Activated naive CD8-positive, alpha-beta T cell treated with anti-CD3 and anti-CD28 coated beads, Interleukin-2, amount 10 ng/mL, durations not matched to agents 7 days and 5 days (primary cell): ENCODE measurements around the gene BBS12. TPM values are rescaled to one million over a fixed set of nuclear protein-coding genes. Genes with fewer than 3 reads are reported as not detected.

Experiments used
- ATAC-seq: fragments of 150-1000 bp; cut with Tn5 transposase; one replicate; pipeline ENCODE4 v1.10.0; 2021; ENCODE audit warnings: low read depth, moderate library complexity
- POLR2A ChIA-PET: fragments of 350-600 bp; sonication (Branson Sonifier 250); formaldehyde crosslinking; loops from one replicate; lab custom pipeline; 2021; ENCODE audit warnings: antibody characterized with exemption; lab: Charles Lee
- DNase-seq: peaks from one replicate; pipeline ENCODE4 v3.0.0; 2021
- H3K27ac Mint-ChIP-seq: one replicate; pipeline ENCODE4 v1.8.0; 2022; ENCODE audit warnings: mild to moderate bottlenecking, mixed read lengths
- H3K27me3 Mint-ChIP-seq: one replicate; pipeline ENCODE4 v1.8.0; 2022; ENCODE audit warnings: mild to moderate bottlenecking, moderate library complexity, mixed read lengths
- H3K36me3 Mint-ChIP-seq: one replicate; pipeline ENCODE4 v1.8.0; 2021; ENCODE audit warnings: mild to moderate bottlenecking, mixed read lengths
- H3K4me1 Mint-ChIP-seq: one replicate; pipeline ENCODE4 v1.8.0; 2021; ENCODE audit warnings: mixed read lengths
- H3K4me3 Mint-ChIP-seq: one replicate; pipeline ENCODE4 v1.8.0; 2022; ENCODE audit warnings: mild to moderate bottlenecking, moderate library complexity, mixed read lengths
- H3K9me3 Mint-ChIP-seq: one replicate; pipeline ENCODE4 v1.8.0; 2021; ENCODE audit warnings: mixed read lengths
- total RNA-seq, 2 experiments: library from RNA; stranded (reverse); gene quantifications; one replicate each; pipeline ENCODE4 v1.2.3, GENCODE V29; 2021

BBS12 gene
- total RNA-seq, 2 experiments from 2014 or later = 1.7 to 2.7 TPM

DNA sequence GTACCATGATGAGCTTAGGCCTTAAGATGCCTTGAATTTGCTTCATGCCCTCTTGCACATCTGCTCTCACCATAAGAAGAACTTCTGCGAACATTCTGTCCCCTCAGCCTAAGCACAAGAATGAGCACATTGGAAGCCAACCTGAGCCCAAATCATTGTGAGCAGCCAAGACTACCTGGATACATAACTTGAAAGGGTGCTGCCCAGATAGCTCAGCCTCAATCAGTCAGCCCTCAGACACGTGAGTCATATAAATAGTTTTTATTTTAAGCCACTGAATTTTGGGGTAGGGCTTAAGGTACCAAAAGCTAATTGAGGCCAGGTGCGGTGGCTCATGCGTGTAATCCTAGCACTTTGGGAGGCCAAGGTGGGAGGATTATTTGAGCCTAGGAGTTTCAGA lies 27.5 kb upstream of the BBS12 start:
- Mint-ChIP-seq H3K9me3 (no peaks in the 10 kb centered on the region), H3K27me3 (peaks cover 4% of the 10 kb centered on the region), H3K36me3 (peaks cover 3% of the 10 kb centered on the region), H3K4me3 (no peak overlapping the region), H3K27ac (no peak overlapping the region), H3K4me1 (no peaks in the 10 kb centered on the region)
- no peak for ATAC-seq
- POLR2A ChIA-PET = no interaction called here
- DNase-seq = no peak

DNA sequence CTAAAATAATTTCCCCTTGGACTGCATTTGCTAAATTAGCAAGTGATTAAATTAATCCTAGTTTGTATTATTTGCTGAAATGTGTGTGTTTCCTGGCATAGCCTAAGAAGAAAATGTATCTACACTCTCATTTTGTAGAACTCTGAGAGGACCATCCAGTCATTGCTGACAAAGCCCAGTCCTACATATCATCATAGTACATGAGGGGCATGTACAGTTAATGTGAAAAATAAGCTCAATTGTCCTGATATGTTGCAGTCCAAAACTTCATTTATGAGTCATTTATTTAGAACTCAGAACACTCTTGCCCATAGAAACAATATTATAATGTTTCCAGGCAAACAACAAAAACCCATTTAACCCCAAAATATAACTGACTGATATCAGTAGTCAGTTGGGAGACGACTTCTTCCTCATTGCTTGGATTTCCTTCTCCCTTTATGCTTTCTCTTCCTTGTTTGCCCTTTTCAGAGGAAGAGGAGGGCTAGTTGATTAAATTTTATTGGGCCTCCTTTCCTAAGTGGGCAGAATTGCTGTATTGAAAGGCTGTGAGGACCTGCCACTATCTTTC lies 26.9 kb upstream of the BBS12 start:
- ATAC-seq (no peak), DNase-seq (no peak)
- H3K9me3 Mint-ChIP-seq = no peaks in the 10 kb centered on the region
- no peak overlapping the region for H3K4me3 Mint-ChIP-seq
- no peak overlapping the region for H3K27ac Mint-ChIP-seq
- peaks cover 3% of the 10 kb centered on the region for H3K36me3 Mint-ChIP-seq
- POLR2A ChIA-PET = no interaction called here
- peaks cover 4% of the 10 kb centered on the region for H3K27me3 Mint-ChIP-seq
- H3K4me1 Mint-ChIP-seq = no peaks in the 10 kb centered on the region

DNA sequence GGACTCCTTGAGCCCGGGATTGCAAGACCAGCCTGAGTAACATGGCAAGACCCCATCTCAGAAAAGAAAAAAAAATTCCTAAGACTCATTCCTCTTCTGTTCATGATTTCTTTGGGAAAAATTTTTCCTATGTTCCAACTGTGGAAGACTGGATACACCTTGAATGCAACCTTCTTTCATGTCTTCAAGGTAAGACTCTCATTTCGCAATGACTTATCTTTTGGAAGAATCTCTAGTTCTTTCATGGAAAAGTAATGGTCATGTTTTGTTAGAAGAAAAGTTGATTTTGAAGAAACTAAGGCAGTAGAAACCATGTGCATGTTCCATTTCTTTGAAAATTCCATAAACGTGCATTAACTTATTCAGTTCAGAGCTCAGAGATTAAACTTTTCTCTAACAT lies 26.0 kb upstream of the BBS12 start:
- Mint-ChIP-seq H3K4me1 (peaks cover 2% of the 10 kb centered on the region), H3K27ac (no peak overlapping the region)
- POLR2A ChIA-PET = no interaction called here

DNA sequence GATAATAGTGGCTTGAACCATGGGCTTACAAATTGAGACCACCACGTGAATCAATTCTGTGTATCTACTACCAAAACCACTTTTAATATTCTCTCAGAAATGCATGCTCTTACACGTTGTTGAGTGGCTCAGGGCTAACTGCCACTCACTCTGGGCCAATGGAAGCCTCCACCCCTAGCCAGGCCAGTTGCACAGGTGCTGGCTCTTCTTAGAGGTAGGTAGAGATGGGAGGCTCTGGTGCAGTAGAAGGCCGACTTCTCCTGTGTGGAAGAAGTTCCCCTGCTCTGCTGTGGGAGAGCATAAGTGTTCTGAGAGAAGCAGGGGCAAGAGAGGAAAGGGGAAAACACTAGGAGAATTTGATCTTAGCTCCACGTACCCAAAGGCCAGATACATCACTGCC lies 25.0 kb upstream of the BBS12 start:
- ATAC-seq (no peak), DNase-seq (no peak)
- POLR2A ChIA-PET = no interaction called here
- H3K27me3 Mint-ChIP-seq = peaks cover 4% of the 10 kb centered on the region
- peaks cover 3% of the 10 kb centered on the region for H3K36me3 Mint-ChIP-seq
- peaks cover 2% of the 10 kb centered on the region for H3K4me1 Mint-ChIP-seq
- H3K9me3 Mint-ChIP-seq = no peaks in the 10 kb centered on the region
- H3K27ac Mint-ChIP-seq = no peak overlapping the region
- H3K4me3 Mint-ChIP-seq = no peak overlapping the region

More for the DNA sequence above, 26.0 kb upstream of the BBS12 start:
- peaks cover 4% of the 10 kb centered on the region for H3K27me3 Mint-ChIP-seq
- no peak for DNase-seq
- no peak for ATAC-seq
- H3K9me3 Mint-ChIP-seq = no peaks in the 10 kb centered on the region
- peaks cover 3% of the 10 kb centered on the region for H3K36me3 Mint-ChIP-seq
- H3K4me3 Mint-ChIP-seq = no peak overlapping the region

DNA sequence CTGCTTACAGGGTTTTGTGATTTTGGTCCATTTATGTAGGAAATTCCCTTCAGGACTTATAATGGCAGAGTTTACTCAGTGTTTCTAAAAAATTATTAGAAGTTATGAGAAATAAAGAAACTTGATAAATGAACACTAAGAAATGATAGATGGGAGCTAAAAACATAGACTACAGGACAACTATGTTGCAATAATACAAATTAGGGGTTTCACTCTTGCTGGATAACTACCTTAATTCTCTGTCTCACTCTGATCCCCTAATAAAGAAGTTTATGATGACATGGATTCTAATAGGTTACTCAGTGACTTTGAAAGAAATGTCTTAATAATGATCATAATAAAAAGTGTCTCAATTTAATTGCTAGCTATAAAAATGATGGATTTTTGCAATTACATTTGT lies 23.3 kb upstream of the BBS12 start:
- peaks cover 3% of the 10 kb centered on the region for H3K36me3 Mint-ChIP-seq
- H3K4me3 Mint-ChIP-seq = no peak overlapping the region
- no peak overlapping the region for H3K27ac Mint-ChIP-seq
- H3K9me3 Mint-ChIP-seq = no peaks in the 10 kb centered on the region
- DNase-seq (no peak), ATAC-seq (no peak)
- POLR2A ChIA-PET = no interaction called here
- H3K27me3 Mint-ChIP-seq = peaks cover 4% of the 10 kb centered on the region
- H3K4me1 Mint-ChIP-seq = peaks cover 3% of the 10 kb centered on the region

DNA sequence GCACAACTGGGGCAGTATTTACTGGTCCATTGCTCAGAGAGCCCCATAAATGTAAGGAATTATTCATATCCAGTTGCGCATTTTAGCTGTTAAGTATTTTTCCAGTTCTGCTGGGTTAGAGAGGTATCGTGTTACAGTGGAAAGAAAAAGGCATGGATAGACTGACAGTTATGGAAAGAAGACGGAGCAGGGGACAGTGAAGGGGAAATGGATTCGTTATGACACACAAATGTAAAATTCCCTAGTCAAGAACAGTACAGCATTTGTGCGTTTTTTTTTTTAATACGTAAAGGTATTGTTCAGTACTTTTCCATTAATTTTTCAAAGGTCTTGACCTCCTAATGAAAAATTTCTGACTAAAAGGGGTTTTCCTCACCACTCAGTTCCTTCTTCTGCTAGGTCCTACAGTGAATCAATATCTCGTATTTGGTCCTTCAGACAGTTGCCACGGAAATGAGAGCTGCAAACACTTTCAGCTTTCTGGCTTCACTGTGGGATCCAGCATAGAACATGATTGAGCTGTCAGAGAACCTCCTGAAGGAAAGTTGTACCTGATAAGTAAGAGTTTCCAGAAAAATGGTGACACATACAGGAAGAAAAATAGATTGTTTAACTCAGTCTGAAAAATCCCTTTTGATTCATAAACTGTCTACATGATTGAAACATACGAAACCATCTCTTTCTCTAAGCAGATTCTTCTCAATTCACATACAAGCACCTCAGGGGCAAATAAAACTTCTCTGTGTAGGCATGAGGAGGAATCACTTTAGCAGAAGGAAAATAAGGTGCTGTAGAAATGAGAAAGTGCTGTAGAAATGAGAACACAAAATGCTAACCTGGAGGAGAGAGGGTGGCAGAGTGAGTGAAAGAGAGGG lies 21.8 kb upstream of the BBS12 start:
- no peaks in the 10 kb centered on the region for H3K36me3 Mint-ChIP-seq
- no peak overlapping the region for H3K4me3 Mint-ChIP-seq
- H3K4me1 Mint-ChIP-seq = peaks cover 9% of the 10 kb centered on the region
- H3K27me3 Mint-ChIP-seq = peaks cover 4% of the 10 kb centered on the region
- DNase-seq (no peak), ATAC-seq (no peak)
- H3K27ac Mint-ChIP-seq = no peak overlapping the region
- POLR2A ChIA-PET = interaction anchor here (0.7 kb wide), 1 partner anchor 12 kb away, joined by 3 read pairs; no protein-coding TSS in a partner anchor
- no peaks in the 10 kb centered on the region for H3K9me3 Mint-ChIP-seq

DNA sequence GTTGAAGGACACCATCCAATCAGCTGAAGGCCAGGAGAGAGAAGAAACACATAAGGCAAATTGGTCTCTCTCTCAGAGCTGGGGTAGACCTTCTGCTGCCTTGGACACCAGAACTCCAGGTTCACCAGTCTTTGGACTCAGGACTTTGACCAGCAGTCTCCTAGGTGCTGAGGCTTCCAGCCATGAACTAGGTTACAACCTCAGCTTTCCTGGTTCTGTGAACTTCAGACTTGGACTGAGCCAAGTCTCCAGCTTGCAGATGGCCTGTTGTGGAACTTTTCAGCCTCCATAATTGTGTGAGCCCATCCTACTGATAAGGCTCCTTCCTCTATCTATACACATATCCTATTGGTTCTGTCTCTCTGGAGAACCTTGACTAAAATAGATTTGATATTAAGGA lies 20.6 kb upstream of the BBS12 start:
- Mint-ChIP-seq H3K27ac (no peak overlapping the region), H3K4me3 (no peak overlapping the region), H3K27me3 (no peaks in the 10 kb centered on the region), H3K9me3 (no peaks in the 10 kb centered on the region), H3K4me1 (peaks cover 10% of the 10 kb centered on the region), H3K36me3 (no peaks in the 10 kb centered on the region)
- POLR2A ChIA-PET = no interaction called here
- no peak for ATAC-seq
- DNase-seq = no peak

DNA sequence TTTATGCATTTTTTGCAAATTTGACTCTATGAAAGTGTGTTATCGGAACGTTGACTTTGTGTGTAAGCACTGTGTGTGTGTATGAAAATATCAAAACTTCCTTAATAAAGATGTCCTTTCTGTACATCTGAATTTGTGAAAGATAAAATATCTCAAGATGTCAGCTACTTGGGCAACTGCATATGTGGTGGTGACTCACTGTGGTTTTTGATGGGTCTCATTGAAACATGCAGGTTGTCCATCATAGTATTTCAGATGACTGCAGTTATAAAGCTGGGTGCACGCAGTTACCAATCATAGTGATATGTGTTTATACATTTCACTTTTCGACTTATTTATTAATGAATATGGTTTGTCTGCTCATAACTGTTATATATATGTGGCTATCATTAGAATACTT lies 19.7 kb upstream of the BBS12 start:
- Mint-ChIP-seq H3K27me3 (peaks cover 2% of the 10 kb centered on the region), H3K36me3 (no peaks in the 10 kb centered on the region), H3K4me3 (no peak overlapping the region), H3K27ac (no peak overlapping the region), H3K4me1 (peaks cover 10% of the 10 kb centered on the region), H3K9me3 (no peaks in the 10 kb centered on the region)
- no peak for DNase-seq
- no peak for ATAC-seq
- POLR2A ChIA-PET = no interaction called here

DNA sequence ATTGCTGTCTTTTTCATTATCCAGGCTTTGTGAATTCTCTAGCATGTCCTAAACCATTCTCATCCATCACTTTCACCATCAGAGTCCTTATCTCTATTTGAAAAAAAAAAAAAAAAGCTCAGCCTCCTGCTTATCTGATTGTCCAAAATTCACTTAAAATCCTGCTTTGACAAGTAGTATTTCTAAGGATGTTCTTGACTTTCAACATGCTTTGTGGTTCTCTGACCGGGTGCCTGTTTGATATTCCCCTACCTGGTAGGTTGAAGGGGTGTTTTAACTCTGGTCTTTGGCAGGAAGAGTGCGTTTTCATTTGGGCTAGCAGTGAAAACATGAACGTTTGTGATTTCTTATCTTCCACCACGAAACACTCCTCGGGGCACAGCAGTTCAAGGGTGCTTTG lies 17.3 kb upstream of the BBS12 start:
- no peak for DNase-seq
- no peaks in the 10 kb centered on the region for H3K9me3 Mint-ChIP-seq

DNA sequence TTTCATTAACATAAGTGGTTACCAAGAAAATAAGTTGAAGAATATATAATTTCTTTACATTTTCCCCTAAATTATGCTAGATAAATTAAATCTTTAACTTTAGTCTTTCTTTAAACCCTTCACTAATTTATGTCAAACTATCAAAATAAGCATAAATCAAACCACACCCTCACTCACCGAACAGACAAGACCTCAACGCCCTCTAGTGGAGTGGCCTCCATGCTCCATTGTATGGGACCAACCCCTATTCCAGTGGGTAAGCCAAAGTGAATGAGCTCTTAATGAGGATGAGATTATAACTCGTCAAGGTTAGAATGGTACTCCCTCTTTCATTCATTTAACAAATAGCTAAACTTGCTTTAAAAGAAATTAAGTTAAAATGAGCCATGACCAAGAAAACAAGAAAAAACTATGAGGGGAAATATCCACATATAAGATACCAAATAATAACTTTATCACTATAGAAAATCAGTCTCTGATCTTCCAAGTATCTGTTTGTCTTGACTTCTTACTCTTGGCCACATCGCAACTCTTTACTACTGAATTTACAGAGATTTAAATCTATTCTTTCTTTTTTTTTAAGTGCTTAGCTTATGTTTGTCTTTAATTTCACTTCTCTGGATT lies 15.6 kb upstream of the BBS12 start:
- POLR2A ChIA-PET = no interaction called here
- no peaks in the 10 kb centered on the region for H3K36me3 Mint-ChIP-seq

More for the DNA sequence above, 17.3 kb upstream of the BBS12 start:
- no peak overlapping the region for H3K27ac Mint-ChIP-seq
- H3K4me1 Mint-ChIP-seq = peaks cover 10% of the 10 kb centered on the region
- peaks cover 9% of the 10 kb centered on the region for H3K27me3 Mint-ChIP-seq
- ATAC-seq = no peak
- H3K36me3 Mint-ChIP-seq = no peaks in the 10 kb centered on the region
- POLR2A ChIA-PET = no interaction called here
- H3K4me3 Mint-ChIP-seq = no peak overlapping the region

DNA sequence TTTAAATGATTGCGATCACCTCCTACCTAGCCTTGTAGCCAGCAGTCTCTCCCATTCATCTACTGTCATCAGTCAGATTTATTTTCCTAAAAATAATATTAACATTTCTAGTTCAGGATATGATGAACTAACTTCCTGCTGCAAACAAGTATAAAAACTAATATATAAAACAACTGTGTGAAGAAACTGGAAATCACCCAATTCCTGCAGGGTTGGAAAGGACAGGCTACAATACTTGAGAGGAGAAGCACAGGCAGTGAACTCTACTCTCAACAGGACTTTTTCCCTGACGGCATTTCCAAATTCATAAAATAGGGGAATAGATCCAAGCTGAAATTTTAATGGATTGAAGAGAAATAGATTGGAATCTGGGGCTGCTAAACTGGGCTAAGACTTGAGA lies 14.2 kb upstream of the BBS12 start:
- Mint-ChIP-seq H3K36me3 (no peaks in the 10 kb centered on the region), H3K4me1 (peaks cover 7% of the 10 kb centered on the region), H3K9me3 (no peaks in the 10 kb centered on the region)

More for the DNA sequence above, 15.6 kb upstream of the BBS12 start:
- Mint-ChIP-seq H3K27me3 (peaks cover 17% of the 10 kb centered on the region), H3K27ac (no peak overlapping the region), H3K4me3 (no peak overlapping the region), H3K9me3 (no peaks in the 10 kb centered on the region), H3K4me1 (peaks cover 8% of the 10 kb centered on the region)
- DNase-seq (peak; percentile 55), ATAC-seq (peak; percentile 80)

DNA sequence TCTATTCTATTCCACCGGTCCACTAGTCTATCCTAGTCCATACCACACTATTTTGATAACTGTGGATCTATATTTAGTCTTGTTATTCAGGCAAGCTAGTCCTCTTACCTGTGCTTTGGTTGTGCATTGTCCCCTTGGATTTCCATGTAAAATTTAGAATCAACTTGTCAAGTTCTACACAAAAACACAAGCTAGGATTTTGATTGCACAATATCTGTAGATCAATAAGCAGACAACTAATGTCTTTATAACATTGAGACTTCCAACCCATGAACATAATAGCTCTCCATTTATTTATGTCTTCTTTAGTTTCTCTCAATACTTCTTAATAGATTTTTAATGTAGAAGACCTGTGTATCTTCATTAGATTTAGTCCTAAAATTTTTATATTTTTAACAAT lies 10.2 kb upstream of the BBS12 start:
- Mint-ChIP-seq H3K4me1 (no peaks in the 10 kb centered on the region), H3K4me3 (no peak overlapping the region), H3K9me3 (no peaks in the 10 kb centered on the region), H3K27me3 (peaks cover 35% of the 10 kb centered on the region), H3K36me3 (no peaks in the 10 kb centered on the region), H3K27ac (no peak overlapping the region)
- POLR2A ChIA-PET = interaction anchor here (0.6 kb wide), 1 partner anchor 12 kb away, joined by 3 read pairs; no protein-coding TSS in a partner anchor
- DNase-seq = no peak
- no peak for ATAC-seq

More for the DNA sequence above, 14.2 kb upstream of the BBS12 start:
- no peak for DNase-seq
- no peak for ATAC-seq
- peaks cover 18% of the 10 kb centered on the region for H3K27me3 Mint-ChIP-seq
- POLR2A ChIA-PET = no interaction called here
- no peak overlapping the region for H3K27ac Mint-ChIP-seq
- H3K4me3 Mint-ChIP-seq = no peak overlapping the region

DNA sequence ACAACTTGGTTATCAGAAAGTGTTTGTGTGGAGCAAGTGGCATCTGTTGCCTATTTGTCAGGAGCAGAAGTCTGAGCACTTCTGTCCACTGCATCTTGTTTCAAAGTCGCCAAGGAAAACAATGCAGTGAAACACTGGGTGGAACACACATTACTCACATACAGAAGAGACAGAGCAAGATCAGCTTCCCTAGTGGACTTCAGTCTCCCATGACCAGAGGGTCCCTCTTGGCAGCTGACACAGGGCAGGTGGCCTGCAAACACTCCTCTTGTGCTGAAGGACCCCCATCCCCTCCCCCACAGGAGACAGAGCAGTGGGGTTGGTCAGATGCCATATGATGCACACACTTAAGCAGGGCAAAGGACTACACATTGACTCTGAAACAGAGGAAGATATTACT lies 3.6 kb upstream of the BBS12 start:
- ATAC-seq = no peak
- H3K27ac Mint-ChIP-seq = no peak overlapping the region
- H3K4me1 Mint-ChIP-seq = peaks cover 3% of the 10 kb centered on the region
- H3K4me3 Mint-ChIP-seq = no peak overlapping the region
- peaks cover 11% of the 10 kb centered on the region for H3K27me3 Mint-ChIP-seq
- H3K9me3 Mint-ChIP-seq = no peaks in the 10 kb centered on the region
- H3K36me3 Mint-ChIP-seq = no peaks in the 10 kb centered on the region
- no peak for DNase-seq
- POLR2A ChIA-PET = no interaction called here
